Fibroblast of the aortic adventitia (primary cell): ENCODE data around the gene HK1. TPM values are rescaled to one million over a fixed set of nuclear protein-coding genes. Genes with fewer than 3 reads are reported as not detected.
A peak's percentile ranks its signal among the peaks of the same experiment; 100 is the strongest.
"Not testable (repeated sequence)": the region's sequence is repeated elsewhere in the genome, so short reads cannot be mapped to it uniquely, and the experiment has no call there.

Experiments
- DNase-seq: peaks from one replicate; pipeline ENCODE4 v3.0.0-alpha.2; 2010; ENCODE audit warnings: low read depth
- H3K4me3 ChIP-seq: 2 replicates; pipeline ENCODE4 v1.5.1; 2011; ENCODE audit warnings: low read depth, mild to moderate bottlenecking, control low read depth, low read length, moderate library complexity
- total RNA-seq: library from RNA; depleted of rRNA; stranded (reverse); fragments of >200 nt; gene quantifications from 2 replicates; pipeline ENCODE4 v1.2.3, GENCODE V29; 2012; ENCODE audit warnings: low replicate concordance
- TF ChIP-seq, protein P1 (sequence below): IDR thresholded peaks from 2 replicates; pipeline ENCODE4 v1.5.1; 2011; ENCODE audit warnings: mild to moderate bottlenecking, low read length, control low read depth, inconsistent platforms; ENCODE audit not compliant: insufficient read depth

HK1 gene
- total RNA-seq, 1 donor: 84.1 TPM

DNA sequence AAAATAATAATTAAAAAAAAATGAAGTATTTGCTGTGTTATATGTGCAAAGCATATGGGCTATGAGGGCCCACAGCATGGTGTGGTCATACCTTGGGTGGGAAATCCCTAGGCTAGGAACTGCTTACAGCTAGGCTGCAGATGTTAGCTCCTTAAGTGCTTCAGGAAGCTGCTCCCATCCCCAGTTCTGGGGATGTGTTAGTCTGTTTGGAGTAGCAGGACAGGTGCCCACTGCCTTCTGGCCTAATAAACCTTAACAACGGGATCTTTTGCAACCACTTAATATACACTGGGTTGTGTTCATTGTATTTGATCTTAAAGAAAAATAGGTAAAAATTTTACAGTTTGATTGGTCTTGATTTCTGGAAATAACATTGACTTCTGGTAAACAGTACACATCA lies 46.3 kb downstream of the HK1 start:
- TF ChIP-seq, protein P1, sequence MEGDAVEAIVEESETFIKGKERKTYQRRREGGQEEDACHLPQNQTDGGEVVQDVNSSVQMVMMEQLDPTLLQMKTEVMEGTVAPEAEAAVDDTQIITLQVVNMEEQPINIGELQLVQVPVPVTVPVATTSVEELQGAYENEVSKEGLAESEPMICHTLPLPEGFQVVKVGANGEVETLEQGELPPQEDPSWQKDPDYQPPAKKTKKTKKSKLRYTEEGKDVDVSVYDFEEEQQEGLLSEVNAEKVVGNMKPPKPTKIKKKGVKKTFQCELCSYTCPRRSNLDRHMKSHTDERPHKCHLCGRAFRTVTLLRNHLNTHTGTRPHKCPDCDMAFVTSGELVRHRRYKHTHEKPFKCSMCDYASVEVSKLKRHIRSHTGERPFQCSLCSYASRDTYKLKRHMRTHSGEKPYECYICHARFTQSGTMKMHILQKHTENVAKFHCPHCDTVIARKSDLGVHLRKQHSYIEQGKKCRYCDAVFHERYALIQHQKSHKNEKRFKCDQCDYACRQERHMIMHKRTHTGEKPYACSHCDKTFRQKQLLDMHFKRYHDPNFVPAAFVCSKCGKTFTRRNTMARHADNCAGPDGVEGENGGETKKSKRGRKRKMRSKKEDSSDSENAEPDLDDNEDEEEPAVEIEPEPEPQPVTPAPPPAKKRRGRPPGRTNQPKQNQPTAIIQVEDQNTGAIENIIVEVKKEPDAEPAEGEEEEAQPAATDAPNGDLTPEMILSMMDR: no peak
- DNase-seq: no peak
- no peak overlapping the region for H3K4me3 ChIP-seq

DNA sequence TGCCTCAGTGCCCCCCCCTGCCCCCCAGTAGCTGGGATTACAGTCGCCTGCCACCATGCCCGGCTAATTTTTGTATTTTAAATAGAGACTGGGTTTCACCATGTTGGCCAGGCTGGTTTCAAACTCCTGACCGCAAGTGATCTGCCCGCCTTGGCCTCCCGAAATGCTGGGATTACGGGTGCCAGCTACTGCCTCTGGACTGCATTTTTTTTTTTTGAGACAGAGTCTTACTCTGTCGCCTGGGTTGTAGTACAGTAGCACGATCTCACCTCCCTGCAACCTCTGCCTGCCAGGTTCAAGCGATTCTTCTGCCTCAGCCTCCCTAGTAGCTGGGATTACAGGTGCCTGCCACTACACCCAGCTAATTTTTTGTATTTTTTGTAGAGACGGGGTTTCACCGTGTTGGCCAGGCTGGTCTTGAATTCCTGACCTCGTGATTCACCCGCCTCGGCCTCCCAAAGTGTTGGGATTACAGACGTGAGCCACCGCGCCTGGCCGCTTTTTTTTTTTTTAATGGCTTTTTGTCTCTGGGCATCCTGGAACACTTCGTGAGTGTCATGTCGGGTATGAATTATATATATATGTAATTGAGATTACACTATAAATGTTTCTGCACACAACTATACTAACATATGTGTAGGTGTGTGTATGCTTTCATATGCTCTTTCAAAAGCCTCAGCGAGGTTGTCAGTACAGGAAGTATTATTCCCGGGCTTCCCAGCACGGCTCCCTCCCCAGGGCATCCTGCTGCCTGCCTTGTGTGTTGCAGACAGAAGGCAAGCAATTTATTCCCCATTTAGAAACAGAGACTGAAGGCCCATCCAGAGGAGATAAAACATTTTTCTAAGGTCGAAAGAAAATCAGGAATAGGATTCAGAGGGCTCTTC lies 47.6 kb downstream of the HK1 start:
- not testable (repeated sequence) for DNase-seq

DNA sequence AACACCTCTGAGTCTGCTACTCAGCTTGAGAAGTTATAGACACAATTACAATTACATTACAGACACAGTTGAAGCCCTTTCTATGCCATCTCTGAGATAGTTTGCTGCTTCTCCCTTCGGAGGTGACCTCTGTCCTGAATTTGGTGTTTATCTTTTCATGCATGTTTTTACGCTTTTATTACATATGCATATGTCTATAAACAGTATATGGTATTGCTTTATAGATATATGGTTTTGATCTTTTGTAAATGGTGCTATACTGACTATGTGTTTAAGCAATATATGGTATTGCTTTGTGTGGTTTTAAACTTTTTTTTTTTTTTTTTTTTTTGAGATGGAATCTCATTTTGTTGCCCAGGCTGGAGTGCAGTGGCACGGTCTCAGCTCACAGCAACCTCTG lies 48.4 kb downstream of the HK1 start:
- DNase-seq: no peak
- no peak overlapping the region for H3K4me3 ChIP-seq
- TF ChIP-seq, protein P1: no peak

More for the DNA sequence above, 47.6 kb downstream of the HK1 start:
- H3K4me3 ChIP-seq: not testable (repeated sequence)

DNA sequence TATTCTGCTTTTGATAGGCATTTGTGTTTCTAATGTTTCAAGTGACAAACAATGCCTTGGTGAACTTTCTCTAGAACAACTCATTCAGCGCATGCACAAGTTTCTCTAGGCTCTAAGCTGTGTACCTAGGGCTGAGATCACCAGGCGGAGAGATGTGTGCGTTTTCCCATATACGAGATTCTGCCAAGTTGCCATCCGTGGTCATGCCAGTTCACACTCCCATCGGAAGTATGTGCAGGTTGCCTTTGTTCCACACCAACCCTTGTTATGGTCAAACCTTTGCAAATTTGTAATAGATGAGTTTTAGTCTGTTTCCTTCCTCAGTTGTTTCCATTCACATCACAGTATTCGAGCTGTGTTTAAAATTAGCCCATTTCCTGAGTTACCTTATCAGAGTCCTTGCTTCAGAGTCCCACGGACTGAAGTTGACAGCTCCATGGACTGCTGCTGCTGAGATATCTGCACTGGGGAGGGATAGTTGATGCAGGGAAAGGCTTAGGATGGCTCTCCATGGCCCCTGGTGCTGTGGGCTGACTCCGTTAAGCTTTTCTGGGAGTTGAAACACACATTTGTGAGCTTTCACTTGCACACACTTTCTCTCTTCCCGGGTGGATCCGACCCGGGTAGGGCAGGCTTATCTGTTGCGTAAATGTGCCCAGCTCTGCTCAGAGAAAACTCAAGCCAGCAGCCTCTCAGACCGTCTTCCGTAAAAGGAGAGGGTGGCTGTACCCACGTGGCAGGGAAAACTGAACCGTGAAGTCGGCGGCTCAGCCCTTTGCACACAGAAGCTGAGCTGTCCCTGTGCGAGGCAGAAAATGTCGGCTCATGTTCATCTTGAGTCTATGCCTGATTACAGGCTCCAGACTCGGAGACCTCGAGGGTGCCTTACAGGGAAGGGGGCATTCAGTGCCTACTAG lies 49.4 kb downstream of the HK1 start:
- peak; percentile 66 for DNase-seq
- H3K4me3 ChIP-seq: peak overlapping the region; percentile 27
- TF ChIP-seq, protein P1: no peak

DNA sequence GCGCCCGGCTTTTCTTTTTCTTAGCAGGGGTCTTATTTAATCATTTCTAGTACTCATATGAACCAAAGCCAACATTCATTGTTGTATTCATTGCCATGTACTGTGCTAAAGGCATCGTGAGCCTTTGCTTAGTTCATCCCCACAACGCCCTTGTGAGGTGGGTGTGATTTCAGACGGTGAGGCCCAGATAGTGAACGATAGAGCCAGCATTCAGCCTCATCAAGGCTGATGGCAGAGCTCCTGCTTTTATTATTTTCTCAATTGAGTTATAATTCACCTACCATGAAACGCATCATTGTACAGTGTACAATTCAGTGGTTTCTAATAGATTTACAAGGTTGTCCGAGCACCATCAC lies 50.1 kb downstream of the HK1 start:
- DNase-seq: no peak
- TF ChIP-seq, protein P1: no peak
- H3K4me3 ChIP-seq: peak overlapping the region; percentile 9

DNA sequence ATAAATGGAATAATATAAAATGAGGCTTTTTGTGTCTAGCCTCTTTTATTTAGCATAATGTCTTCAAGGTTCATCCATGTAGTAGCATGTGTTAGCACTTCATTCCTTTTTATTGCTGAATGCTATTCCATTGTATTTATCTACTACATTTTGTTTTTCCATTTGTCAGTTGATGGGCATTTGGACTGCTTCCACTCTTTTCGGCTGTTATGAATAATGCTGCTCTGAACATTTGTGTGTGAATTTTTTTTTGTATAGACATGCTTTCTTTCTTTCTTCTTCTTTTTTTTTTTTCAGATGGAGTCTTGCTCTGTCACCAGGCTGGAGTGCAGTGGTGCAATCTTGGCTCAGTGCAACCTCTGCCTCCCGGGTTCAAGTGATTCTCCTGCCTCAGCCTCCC lies 50.6 kb downstream of the HK1 start:
- H3K4me3 ChIP-seq, DNase-seq: not testable (repeated sequence)

DNA sequence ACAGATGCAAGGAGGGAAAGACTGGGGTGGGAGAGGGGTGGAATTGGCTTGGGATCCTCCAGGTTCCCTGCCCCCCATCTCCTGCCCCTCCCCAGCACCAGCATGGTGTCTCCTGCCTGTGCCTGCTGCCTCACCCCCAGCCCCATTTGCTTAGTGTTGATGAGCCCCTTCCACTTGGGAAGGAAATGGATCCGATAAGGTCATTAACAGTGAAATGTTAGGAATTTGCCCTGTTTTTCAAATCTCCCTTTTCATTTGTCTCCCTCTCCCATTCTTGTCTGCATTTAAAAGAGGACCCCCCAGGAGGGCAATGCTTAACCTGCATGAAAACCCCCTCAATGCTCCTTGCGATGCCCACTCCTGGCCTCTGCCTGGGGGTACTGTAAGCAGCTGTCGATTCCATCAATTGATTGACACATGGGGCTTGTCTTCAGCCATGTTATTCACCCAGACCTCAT lies 51.5 kb downstream of the HK1 start:
- TF ChIP-seq, protein P1: no peak
- DNase-seq: no peak
- H3K4me3 ChIP-seq: no peak overlapping the region
